Ecto neural progenitor cell (in vitro differentiated cells): Measurements from ENCODE around the gene ATP6V0A4.

ENCODE experiments used
- DNase-seq: peaks from one replicate; pipeline ENCODE4 v3.0.0-alpha.2; 2018; ENCODE audit warnings: low spot score

The ATP6V0A4 gene

DNA sequence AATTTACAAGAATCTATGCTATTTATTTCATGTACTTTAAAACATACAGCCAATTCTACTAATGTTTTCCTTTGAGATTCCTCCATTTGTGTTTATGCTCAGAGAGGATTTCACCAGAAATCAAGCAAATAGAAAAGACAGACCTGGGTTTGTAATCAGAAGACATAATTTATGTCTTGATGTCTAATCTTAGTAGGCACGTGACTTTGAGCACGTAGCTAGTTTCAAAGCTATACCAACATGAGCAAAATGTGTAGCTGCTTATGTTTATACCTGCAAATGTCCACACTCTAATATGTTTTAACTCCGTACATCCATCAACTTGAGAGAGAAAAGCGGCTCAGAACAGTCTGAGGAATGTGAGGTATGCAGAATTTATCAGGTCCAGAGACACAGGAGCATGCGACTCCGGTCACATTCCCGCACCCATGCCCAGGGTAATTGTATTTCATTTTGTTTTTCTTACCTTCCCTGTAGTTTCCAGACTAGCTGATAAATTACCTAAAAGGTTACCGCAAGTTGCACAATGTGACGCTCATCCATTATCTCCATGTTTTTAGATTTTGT, 136.8 kb downstream of the ATP6V0A4 start:
- no peak for DNase-seq

DNA sequence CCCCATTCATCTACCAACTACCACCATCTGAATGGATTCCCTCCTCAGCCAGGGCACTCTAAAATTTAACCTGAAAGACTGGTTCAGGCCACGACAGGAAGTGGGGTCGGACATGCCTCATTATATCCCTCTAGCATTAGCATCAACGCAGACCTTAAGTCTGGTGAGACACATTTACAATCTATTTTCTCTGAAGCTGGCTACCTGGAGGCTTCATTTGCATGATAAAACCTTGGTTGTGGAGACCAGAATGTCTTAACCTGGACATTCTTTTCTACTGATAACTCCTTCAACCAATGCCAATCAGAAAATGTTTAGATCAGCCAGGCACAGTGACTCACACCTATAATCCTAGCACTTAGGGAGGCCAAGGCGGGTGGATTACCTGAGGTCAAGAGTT, 139.1 kb downstream of the ATP6V0A4 start:
- no peak for DNase-seq

DNA sequence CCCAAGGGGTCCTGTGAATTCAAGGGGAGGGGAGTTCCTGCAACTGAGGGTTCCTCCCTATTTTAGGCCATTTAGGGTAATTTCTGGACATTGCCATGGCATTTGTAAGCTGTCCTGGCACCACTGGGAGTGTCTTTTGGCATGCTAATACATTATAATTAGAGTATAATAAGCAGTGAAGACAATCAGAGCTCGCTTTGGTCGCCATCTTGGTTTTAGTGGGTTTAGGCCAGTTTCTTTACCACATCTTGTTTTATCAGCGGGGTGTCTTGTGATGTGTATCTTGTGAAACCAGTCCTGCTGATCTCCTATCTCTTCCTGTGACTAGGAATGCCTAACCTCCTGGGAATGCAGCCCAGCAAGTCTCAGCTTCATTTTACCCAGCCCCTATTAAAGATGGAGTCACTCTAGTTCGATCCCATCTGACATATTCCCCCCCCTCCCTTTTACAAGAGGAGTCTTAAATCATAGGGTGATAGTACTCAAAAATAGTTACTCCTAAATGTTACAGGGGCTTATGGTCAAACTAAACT, 140.1 kb downstream of the ATP6V0A4 start:
- no peak for DNase-seq

DNA sequence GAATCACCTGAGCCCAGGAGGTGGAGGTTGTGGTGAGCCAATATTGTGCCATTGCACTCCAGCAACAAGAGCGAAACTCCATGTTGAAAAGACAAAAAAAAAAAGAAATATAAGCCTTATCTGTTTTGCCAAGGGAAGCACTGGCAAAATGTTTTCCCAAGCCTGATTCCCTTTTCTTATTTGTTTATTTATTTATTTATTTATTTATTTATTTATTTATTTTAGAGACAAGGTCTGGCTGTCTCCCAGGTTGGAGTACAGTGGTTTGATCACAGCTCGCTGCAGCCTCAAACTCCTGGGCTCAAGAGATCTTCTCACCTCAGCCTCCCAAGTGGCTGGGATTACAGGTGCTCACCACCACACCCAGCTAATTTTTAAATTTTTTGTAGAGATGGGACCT, 141.0 kb downstream of the ATP6V0A4 start:
- no peak for DNase-seq
